Activated CD8-positive, alpha-beta memory T cell treated with anti-CD3 and anti-CD28 coated beads, Interleukin-2, amount 50 U/mL, for 1 hour (primary cell): ENCODE data around the gene SCG2.
"Not testable (repeated sequence)": the region's sequence is repeated elsewhere in the genome, so short reads cannot be mapped to it uniquely, and the experiment has no call there.

ENCODE experiments used
- DNase-seq: peaks from one replicate; pipeline ENCODE4 v3.0.0-alpha.2; 2020; ENCODE audit errors: extremely low read depth

Gene SCG2

DNA sequence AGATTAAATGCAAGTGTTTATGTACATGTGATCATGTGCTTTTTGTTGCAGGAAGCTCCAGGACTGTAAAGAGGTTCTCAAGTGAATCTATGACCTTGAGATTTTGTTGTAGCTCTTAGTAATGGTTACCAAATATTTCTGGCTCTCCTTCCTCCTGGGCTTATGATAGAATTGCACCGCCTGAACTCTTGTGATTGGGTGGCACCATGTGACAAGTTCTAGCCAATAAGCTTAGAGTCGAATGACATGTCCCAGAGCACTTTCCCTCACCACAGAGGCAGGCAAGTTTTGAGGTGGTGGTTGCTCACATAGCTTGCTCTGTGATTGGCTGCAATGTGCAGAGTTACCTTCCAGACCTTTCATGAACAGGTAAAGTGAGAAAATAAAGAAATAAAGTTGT lies 8.9 kb upstream of the SCG2 start:
- no peak for DNase-seq

DNA sequence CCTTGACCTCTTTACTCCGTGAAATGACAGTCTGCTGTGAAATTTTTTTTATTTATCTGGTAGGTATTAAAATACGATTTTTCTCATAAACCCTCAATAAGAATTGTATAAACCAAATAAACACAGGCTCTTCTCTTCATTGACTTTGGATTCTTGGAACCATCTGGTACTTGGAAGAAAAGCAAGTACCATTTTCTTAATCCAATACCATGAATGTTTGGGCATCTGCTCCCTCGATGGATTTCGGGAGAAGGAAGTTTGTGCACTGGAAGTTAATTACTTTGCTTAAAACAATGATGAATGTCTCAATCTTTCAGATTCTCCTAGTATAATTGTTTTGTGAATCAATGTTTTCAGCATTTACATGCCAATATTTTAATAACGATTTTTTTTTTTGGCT lies 5.3 kb upstream of the SCG2 start:
- no peak for DNase-seq

DNA sequence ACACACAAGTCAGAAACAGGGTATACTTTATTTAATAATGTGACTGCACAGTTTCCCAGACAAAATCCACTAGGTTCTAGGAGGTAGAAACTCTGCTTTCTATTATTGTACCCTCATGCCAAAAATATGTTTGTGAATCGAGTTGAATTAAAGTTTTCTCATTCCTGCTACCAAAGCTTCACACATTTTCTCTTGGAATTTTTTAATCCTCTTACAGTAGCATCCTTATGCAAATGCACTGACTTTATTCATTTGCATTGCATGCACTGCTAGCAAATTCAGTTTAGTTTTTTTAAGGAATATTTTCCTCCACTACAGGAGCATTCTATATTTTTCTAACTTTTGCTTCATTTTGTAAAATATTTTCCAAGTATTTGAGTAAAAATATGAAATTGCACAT lies 4.8 kb upstream of the SCG2 start:
- no peak for DNase-seq

DNA sequence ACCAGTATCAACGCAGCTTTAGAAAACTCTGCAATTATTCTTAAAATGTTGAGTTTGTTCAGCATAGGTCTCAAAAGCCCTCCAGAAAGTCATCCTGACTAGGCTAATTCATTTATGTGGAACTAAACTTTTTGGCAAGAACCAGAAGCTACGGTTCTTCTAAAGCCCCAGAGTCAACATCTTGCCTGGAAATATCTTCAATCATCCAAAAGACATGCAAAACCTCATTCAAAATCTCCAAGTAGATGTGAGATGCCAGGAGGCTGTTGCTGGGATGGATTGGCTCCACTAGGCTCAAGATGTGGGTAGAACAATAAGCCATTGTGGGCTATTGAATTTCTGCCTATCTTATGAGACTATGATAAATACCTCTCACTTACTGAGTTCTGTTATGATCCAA lies 2.1 kb upstream of the SCG2 start:
- no peak for DNase-seq

DNA sequence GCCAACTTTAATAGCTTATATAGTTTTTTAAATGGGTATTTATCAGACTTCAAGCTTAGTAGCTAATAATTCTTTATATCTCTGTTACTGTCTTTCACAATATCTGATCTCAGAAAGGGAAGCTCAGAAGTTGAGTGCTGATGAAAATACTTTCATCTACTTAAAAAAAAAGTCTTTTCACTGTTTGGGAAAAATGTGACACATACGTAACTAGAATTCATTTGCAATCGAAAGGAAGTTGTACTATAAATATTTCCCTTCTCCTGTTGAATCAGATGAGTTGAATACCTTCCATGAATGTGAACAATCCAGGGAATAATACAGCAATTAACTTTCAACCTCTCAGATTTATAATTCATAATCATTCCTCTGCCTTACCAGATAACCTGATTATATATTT lies 811 bp upstream of the SCG2 start:
- no peak for DNase-seq

DNA sequence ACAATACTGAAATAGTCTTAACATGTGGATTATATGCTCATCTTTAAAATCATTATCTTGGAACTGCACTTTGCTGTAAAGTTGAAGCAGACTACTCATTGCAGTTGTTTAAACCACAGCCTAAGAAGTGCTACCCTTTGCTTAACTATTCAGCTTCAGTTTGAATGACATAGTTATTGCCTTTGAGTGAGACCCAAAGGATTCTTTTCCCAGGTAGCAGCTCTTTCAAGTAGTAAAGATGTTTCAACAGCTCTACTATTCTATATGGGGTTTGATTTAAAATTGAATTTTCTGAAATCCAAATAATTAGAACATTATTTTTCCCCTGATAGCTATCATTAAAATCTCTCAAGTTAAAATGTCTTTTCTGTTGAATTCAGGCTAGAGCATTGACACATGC lies 1.1 kb downstream of the SCG2 start:
- DNase-seq: no peak

DNA sequence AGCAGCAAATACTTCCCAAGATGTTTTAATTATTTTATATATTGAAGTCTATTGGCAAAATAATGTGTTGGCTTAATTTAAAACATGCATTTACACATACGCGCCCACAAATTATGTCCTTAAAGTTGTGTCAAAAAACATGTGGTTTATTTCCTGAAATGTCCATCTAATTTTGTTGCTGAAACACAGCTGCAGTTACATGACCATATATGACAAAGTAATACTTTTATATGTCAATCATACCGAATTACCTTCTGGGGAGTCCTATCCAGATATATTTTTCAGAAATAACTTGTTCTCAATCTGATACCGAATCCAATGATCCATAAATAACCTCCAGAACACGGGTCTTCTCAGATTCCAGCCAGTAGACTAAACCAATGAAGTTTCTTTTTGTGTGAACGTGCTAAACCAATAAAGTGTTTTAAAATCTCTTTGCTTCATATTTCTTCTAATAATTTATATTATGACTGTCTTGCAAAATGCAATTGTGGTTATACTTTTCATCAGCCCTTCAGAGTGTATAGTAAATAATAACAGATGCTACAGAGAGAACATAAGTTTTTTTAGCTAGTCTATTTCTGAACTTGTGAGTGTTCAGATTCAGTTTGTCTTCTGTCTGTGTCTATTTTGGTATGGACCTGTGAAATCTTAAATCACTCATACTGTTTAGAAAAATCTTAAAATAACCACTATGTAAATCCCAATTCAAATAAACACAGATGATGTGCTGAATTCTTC lies 2.4 kb downstream of the SCG2 start:
- DNase-seq: no peak

DNA sequence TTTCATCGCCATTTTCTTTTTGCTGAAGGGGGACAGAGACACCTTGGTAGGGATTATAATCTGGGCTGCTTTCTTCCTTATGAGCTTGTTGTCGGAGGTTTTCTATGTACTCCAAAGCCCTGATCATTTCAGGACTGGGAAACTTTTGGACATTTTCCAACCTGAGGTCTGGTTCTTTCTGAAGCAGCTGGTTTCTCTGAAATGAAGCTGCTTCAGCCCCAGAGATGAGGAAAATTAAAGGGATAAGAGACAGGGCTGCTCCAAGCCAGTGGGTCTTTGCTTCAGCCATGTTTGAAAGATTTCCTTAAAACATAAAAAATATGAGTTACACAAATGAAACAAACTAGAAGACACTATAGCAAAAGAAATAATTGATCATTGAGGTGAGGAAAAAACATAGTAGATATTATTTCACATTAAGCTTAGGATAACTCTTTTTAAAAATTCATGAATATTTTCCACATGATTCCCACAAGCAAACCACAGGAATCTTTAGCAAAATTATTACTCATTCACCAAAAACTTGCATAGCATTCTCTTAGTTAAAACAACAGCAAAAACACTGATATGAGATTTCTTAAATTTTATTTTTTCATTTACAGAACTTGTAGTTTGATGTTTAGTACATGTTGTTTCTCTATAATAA lies 3.0 kb downstream of the SCG2 start:
- no peak for DNase-seq

DNA sequence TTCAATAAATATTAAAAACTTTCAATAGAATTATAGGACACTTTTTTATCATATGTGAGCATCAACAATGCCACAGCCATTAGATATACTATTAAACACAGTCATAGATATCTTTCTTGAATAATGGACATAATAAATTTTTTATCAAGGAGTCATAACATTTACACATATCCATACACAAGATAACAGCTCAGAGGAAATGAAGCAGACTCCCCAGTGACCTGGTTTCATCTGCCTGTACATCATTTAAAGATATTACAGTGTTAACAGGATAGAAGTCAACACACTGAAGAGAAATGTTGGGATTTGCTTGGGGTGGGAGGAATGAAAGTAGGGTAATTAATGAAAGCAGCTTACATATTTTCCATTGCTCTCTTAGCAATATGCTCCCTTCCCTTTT lies 5.1 kb downstream of the SCG2 start:
- no peak for DNase-seq

DNA sequence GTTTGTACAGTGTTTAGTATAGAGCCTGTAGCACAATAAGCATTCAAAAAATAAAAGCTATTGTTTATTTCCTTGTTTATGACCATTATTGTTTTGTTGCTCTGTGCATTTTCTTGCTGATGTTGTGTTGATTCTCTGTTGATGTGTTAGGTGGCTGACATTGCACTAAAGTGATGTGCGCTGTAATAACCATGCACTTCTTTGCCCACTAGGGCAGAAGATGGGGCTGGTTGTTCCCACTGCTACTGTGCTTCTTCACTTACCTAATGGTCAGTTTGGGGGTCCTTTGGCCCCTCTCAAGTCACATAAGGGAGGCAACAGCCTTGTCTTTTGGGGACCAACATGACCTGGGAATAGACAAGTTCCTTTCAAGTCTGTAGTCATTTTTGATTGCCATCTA lies 6.0 kb downstream of the SCG2 start:
- DNase-seq: no peak

DNA sequence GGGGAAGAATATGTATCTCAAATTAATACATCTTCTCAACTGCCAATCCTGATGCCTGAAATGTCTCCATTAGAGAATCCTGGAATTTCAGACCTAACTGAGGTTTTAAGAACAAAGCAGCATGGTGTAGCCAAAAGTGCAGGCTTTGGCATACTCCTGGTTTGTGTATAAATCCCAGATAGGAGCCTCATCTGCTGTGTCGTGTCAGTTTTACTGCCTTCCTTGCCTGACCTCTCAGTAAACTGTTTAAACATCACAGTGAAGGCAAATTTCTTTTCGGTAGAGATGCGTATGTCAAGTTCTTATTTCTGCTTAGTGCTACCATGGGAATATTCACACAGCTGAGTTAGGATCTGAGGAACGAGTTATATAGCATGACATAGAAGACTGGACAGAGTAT lies 7.3 kb downstream of the SCG2 start:
- DNase-seq: no peak

DNA sequence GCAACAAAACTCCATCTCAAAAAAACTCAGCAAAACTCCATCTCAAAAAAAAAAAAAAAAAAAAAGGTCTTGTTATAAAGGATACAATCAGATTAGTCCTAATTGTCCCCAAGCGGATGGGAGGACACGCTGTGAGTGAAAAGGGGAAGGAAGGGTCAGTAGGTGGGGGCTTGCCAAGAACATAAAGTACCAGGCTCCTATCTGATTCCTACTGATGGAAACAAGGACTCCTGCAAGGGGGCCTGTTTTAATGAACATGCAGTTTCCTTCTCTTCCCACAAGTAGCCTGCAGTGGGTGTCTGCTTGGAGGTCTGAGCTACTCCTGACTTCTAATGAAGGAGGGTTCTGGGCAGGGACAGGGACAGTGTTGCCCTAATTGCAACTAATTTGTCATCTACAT lies 7.9 kb downstream of the SCG2 start:
- DNase-seq: no peak

DNA sequence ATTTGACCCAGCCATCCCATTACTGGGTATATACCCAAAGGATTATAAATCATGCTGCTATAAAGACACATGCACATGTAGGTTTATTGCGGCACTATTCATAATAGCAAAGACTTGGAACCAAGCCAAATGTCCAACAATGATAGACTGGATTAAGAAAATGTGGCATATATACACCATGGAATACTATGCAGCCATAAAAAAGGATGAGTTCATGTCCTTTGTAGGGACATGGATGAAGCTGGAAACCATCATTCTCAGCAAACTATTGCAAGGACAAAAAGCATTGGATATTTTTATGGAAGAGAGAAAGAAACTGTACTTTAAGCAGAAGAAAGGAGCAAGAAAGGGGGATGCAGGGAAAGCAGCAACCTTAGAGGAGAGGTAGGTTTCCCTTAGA lies 9.5 kb downstream of the SCG2 start:
- not testable (repeated sequence) for DNase-seq

DNA sequence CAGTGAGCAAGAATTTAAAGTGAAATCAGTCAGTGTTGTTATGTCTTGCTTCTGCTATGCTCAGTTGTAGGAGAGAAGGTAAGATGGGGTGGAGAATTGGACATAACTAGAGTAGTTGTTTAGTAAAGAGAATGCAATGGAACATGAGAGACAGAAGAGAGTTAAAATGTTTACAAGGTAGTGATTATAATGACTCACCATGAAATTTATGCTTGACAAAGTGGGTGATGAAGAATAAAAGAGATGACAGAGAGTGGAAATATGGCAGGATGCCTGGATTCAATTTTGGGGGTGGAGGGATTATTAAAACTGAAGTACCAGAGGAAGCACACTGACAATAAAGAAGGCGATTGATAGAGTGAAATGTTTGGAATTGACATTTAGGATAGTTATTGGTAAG lies 10.6 kb downstream of the SCG2 start:
- no peak for DNase-seq

DNA sequence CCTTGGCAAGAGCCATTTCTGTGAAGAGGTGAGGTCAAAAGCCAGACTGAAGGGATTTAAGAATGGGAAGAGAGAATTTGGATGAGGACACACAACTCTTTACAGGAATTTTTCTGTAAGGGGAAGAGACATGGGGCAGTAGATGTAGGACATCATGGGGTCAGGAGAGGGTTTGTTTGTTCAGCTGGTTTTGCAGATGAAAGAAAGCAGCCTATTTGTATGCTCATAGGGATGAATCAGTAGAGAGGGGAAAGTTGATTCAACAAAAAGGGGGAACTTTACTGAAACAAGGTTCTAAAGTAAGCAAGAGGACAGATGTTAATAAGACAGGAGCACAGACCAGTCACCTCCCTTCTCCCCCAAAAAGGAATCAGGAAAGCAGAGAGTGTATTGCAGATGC lies 11.2 kb downstream of the SCG2 start:
- DNase-seq: no peak

DNA sequence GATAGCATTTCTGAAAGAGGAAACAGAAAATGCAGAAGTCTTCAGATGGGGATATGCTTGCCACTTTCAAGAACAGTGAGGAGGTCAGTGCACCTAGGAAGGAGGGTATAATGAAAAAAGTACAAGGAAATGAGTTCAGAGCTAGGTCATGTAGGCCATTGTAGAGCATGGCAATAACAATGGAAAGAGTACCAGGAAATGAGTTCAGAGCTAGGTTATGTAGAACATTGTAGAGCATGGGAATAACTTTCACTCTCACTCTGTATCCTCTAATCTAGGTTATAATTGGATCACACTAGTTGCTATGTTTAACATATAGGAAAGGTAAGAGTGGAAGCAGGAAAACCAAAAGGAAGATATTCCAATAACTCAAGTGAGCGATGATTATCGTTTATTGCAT lies 12.3 kb downstream of the SCG2 start:
- no peak for DNase-seq

DNA sequence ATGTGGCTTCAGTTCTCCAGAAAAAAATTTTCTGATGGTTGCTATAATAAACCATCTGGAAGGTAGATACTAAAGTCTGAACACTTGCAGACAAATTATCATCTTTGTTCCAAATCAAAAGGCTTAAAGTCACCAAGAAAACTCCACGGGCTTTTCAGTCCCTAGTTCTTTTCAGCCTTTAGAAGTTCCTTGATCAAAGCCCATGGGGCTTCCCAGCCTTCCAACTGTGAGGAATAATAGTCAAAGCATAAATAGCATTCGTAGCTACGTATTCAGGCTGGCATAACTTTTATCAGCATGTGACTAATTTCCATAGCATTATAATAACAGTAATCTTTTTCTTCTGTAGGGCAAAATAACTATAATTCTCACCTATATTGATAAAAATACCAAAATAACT lies 13.9 kb downstream of the SCG2 start:
- DNase-seq: no peak

DNA sequence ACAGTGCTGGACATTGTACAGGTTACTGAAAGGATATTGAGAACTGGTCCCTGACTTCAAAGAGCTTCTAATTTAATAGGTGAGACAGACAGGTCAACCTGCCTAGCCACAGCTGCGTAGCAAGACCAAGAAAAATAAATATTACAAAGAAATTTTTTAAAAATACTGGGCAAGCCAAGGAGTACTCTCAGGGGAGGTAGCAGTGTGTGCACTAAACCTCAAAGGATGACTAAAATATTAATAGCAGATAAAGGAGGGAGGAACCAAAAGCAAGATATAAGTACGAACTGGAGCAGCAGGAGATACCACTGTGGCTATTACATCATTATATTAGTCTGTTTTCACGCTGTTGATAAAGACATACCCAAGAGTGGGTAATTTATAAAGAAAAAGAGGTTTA lies 14.9 kb downstream of the SCG2 start:
- DNase-seq: no peak

DNA sequence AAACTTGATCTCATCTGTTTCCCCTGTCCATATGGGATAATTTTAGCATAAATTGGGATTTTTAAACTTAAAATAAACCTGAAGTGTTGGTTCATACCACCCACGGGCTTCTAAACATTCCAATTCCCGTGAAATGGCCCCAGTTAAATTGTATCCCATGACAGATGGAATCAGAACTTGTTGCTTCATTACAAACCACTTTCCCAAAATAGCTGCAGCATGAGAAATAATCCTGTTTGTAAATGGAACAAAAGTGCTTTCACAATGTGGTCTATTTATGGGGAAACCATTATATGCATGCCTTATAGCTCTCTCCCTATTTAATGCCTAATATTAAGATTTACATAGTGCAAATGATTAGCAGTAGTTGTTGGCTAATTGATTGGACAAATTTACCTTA lies 15.9 kb downstream of the SCG2 start:
- DNase-seq: no peak

DNA sequence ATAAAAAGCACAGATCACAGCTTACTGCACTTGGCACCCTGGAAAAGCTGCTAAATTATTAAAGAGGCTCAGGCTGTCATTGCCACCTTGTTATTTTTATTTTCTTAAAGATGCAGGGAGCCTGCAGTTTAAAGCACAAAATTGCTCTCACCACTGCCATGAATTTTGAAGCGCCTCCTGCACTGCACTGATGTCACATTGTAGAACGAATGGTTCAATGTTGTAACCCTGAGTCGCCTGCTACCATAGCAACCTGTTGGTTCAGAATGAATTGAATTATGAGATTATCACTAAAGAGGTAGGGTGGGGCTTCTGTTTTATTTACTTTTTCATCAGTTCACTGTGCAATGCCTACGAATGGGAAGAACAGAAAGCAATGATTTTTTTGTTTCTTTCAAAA lies 16.5 kb downstream of the SCG2 start:
- DNase-seq: no peak

DNA sequence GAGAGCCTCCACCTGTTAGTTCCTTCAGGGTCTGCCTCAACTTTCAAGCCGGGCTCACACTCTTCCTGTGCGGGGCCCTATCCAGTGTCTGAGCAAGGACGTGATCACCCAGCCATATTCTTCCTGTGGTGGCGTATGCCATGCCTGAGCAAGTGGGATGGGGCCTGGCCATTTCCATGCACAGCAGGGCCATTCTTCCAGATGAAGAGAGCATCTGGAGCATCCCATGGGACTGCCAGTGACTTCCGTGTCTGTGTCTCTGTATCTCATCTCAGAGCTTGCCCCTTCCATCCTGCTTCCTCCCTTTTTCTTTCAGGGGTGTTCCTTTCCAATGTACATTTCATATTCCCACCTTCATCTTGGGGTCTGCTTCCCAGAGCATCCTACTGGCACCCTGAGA lies 20.2 kb downstream of the SCG2 start:
- DNase-seq: no peak

DNA sequence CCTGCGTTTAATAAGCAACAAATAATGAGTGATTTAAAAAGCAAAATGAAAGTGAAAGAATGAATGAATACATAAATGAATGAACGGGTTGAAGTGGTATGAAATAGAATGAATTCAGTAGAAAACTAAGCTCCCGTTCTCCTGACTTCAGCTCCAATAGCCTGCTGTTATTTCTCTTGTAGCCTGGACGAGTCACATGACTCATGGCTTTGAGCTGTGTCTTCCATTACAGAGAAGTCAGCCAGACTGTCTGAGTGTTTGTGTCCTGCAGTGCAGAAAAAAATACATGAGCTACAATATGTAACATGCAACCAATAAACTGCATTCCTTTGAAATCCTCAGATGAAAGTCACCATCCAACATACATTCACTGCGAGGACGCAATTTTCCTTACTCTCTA lies 21.2 kb downstream of the SCG2 start:
- DNase-seq: no peak

DNA sequence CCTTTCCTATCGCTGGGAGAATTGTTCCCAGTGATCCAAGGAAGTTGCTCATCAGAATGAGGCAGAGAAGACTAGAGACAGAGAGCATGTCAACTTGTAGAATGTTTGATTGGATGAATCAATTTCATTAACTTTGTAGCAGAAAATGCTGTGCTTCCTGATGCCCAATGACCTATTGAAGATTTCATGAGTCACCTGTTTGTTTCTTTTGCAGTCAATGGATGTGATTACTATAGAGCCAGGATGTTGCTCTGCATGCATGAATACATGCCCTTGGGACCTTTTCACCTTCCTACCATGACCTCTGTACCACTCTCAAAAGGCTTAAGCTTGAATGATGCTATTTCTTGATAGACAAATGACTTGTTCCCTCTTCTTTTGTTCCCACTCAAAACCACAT lies 23.3 kb downstream of the SCG2 start:
- no peak for DNase-seq

DNA sequence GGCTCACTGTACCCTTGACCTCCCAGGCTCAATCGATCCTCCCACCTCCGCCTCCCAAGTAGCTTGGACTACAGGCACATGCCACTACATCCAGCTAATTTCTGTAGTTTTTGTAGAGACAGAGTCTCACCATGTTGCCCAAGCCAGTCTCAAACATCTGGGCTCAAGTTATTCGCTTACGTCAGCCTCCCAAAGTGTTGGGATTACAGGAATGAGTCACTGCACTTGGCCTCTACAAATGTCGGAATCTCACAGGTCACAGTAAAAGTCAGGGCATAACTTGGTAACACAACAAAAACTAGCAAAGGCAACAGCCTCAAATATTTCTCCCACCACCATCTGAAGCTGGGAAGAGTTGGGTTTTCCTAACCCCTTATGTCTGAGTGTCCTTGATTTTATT lies 25.3 kb downstream of the SCG2 start:
- DNase-seq: no peak
